SKM-1 (cell line): ENCODE results near the gene PGR.

ENCODE experiments used
- DNase-seq: peaks from one replicate; lab custom pipeline; 2025; ENCODE audit not compliant: unreplicated experiment; lab: John Stamatoyannopoulos, UW

The PGR gene

GRCh38 chr11:101083335-101083734, 46.3 kb downstream of the PGR start:
- DNase-seq: no peak

- no peak for DNase-seq
These were observed 46.8 kb downstream of the PGR start for GRCh38 chr11:101082813-101083212.

GRCh38 chr11:101063706-101064105, 65.9 kb downstream of the PGR start:
- DNase-seq: no peak

- DNase-seq: no peak
These were observed 68.0 kb downstream of the PGR start for GRCh38 chr11:101061606-101062005.

- no peak for DNase-seq
These were observed 70.3 kb downstream of the PGR start for GRCh38 chr11:101059331-101059730.

GRCh38 chr11:101053492-101053891, 76.1 kb downstream of the PGR start:
- DNase-seq: no peak

- DNase-seq: no peak
These were observed 77.9 kb downstream of the PGR start for GRCh38 chr11:101051677-101052076.

GRCh38 chr11:101049813-101050212, 79.8 kb downstream of the PGR start:
- no peak for DNase-seq

- no peak for DNase-seq
These were observed 80.5 kb downstream of the PGR start for GRCh38 chr11:101049123-101049522.

- no peak for DNase-seq
These were observed 81.1 kb downstream of the PGR start for GRCh38 chr11:101048479-101048878.

- DNase-seq: no peak
These were observed 82.7 kb downstream of the PGR start for GRCh38 chr11:101046947-101047346.

GRCh38 chr11:101045415-101045814, 84.2 kb downstream of the PGR start:
- no peak for DNase-seq

- DNase-seq: no peak
These were observed 85.7 kb downstream of the PGR start for GRCh38 chr11:101043940-101044339.

GRCh38 chr11:101035872-101036271, 93.7 kb downstream of the PGR start:
- DNase-seq: no peak

GRCh38 chr11:101034076-101034475, 95.5 kb downstream of the PGR start:
- no peak for DNase-seq

- no peak for DNase-seq
These were observed 96.6 kb downstream of the PGR start for GRCh38 chr11:101032991-101033390.

- no peak for DNase-seq
These were observed 97.9 kb downstream of the PGR start for GRCh38 chr11:101031713-101032112.

- DNase-seq: no peak
These were observed 98.9 kb downstream of the PGR start for GRCh38 chr11:101030692-101031091.

- DNase-seq: no peak
These were observed 99.6 kb downstream of the PGR start for GRCh38 chr11:101030015-101030414.

- no peak for DNase-seq
These were observed 101.0 kb downstream of the PGR start for GRCh38 chr11:101028644-101029043.

GRCh38 chr11:101022256-101022655, 107.4 kb downstream of the PGR start:
- DNase-seq: no peak

- DNase-seq: no peak
These were observed 109.7 kb downstream of the PGR start for GRCh38 chr11:101019870-101020269.

- no peak for DNase-seq
These were observed 114.9 kb downstream of the PGR start for GRCh38 chr11:101014600-101015285.
